Keratinocyte (primary cell): ENCODE data around the gene BNIP5.

Experiments used
- EZH2 ChIP-seq: IDR thresholded peaks from one replicate; pipeline ENCODE4 v1.6.1; 2012; ENCODE audit warnings: inconsistent platforms, mild to moderate bottlenecking, low read length, moderate library complexity
- TF ChIP-seq, protein P1 (sequence below), 3 experiments: IDR thresholded peaks in 1 of 3; conservative IDR thresholded peaks in 1 of 3; optimal IDR thresholded peaks in 1 of 3; 2 replicates in 2 of 3; 3 replicates in 1 of 3; pipeline versions ENCODE3 to v1.5.1; 2011; ENCODE audit warnings: low read length in 3 of 3, mild to moderate bottlenecking in 3 of 3, moderate library complexity in 2 of 3, control low read depth in 1 of 3, inconsistent platforms in 1 of 3; ENCODE audit not compliant: insufficient read depth in 2 of 3; ENCODE audit errors: extremely low read depth in 1 of 3

GRCh38 chr6:36340618-36341454 is 4.1 kb upstream of the BNIP5 start:
- TF ChIP-seq EZH2 = peak; percentile 49
- TF ChIP-seq, protein P1, sequence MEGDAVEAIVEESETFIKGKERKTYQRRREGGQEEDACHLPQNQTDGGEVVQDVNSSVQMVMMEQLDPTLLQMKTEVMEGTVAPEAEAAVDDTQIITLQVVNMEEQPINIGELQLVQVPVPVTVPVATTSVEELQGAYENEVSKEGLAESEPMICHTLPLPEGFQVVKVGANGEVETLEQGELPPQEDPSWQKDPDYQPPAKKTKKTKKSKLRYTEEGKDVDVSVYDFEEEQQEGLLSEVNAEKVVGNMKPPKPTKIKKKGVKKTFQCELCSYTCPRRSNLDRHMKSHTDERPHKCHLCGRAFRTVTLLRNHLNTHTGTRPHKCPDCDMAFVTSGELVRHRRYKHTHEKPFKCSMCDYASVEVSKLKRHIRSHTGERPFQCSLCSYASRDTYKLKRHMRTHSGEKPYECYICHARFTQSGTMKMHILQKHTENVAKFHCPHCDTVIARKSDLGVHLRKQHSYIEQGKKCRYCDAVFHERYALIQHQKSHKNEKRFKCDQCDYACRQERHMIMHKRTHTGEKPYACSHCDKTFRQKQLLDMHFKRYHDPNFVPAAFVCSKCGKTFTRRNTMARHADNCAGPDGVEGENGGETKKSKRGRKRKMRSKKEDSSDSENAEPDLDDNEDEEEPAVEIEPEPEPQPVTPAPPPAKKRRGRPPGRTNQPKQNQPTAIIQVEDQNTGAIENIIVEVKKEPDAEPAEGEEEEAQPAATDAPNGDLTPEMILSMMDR (optimal IDR thresholded peaks at IDR 0.05 in 1 of 3, IDR thresholded peaks at IDR 0.05 in 1 of 3, conservative IDR thresholded peaks at IDR 0.05 in 1 of 3; ENCODE audit: extremely low read depth in 1 of 3, insufficient read depth in 2 of 3, low read length in 3 of 3) = peak; percentile 93 to 98 (median 98)
